Endothelial cell (in vitro differentiated cells): ENCODE results near the gene COX10. TPM values are rescaled to one million over a fixed set of nuclear protein-coding genes. Genes with fewer than 3 reads are reported as not detected.
A peak's percentile ranks its signal among the peaks of the same experiment; 100 is the strongest.

Experiments
- DNase-seq: peaks from one replicate; pipeline ENCODE4 v3.0.0; 2021; ENCODE audit warnings: low spot score
- H3K27ac Mint-ChIP-seq: one replicate; pipeline ENCODE4 v1.8.0; 2021; ENCODE audit warnings: mixed read lengths, inconsistent platforms; ENCODE audit not compliant: unreplicated experiment
- H3K27me3 Mint-ChIP-seq: one replicate; pipeline ENCODE4 v1.8.0; 2021; ENCODE audit warnings: mild to moderate bottlenecking, moderate library complexity, mixed read lengths, inconsistent platforms; ENCODE audit not compliant: unreplicated experiment
- H3K36me3 Mint-ChIP-seq: one replicate; pipeline ENCODE4 v1.8.0; 2021; ENCODE audit warnings: mild to moderate bottlenecking, low read depth, mixed read lengths, inconsistent platforms; ENCODE audit not compliant: unreplicated experiment
- H3K4me1 Mint-ChIP-seq: one replicate; pipeline ENCODE4 v1.8.0; 2021; ENCODE audit warnings: mild to moderate bottlenecking, mixed read lengths, inconsistent platforms; ENCODE audit not compliant: unreplicated experiment
- H3K4me3 Mint-ChIP-seq: one replicate; pipeline ENCODE4 v1.8.0; 2021; ENCODE audit warnings: mild to moderate bottlenecking, mixed read lengths, inconsistent platforms; ENCODE audit not compliant: unreplicated experiment
- H3K9me3 Mint-ChIP-seq: one replicate; pipeline ENCODE4 v1.8.0; 2021; ENCODE audit warnings: mixed read lengths, inconsistent platforms; ENCODE audit not compliant: unreplicated experiment
- CTCF ChIP-seq: fragments of 200-600 bp; sonication (generic); IDR thresholded peaks from one replicate; pipeline ENCODE4 v1.5.0; 2021; ENCODE audit warnings: antibody characterized with exemption; ENCODE audit not compliant: unreplicated experiment
- total RNA-seq: library from RNA; stranded (reverse); fragmentation: NEBNext Ultra II Directional; extraction: Animal tissue kit (Norgen Biotek cat#: 25700); gene quantifications from one replicate; pipeline ENCODE4 v1.2.1, GENCODE V29; 2021; ENCODE audit not compliant: unreplicated experiment

COX10 gene
- total RNA-seq, 1 donor from 2014 or later, result 12.5 TPM

- H3K27me3 Mint-ChIP-seq, result peaks cover 6% of the 10 kb centered on the region
- no peaks in the 10 kb centered on the region for H3K9me3 Mint-ChIP-seq
- H3K4me3 Mint-ChIP-seq, result no peak overlapping the region
- H3K36me3 Mint-ChIP-seq, result peaks cover 24% of the 10 kb centered on the region
- H3K4me1 Mint-ChIP-seq, result peaks cover under 1% of the 10 kb centered on the region
- no peak for DNase-seq
- TF ChIP-seq CTCF, result no peak
- no peak overlapping the region for H3K27ac Mint-ChIP-seq
These were observed 136.7 kb downstream of the COX10 start for GRCh38 chr17:14205992-14206461.

- Mint-ChIP-seq H3K27ac (no peak overlapping the region), H3K36me3 (peaks cover 32% of the 10 kb centered on the region), H3K9me3 (no peaks in the 10 kb centered on the region), H3K4me1 (no peaks in the 10 kb centered on the region), H3K27me3 (peaks cover 7% of the 10 kb centered on the region), H3K4me3 (no peak overlapping the region)
- DNase-seq, result no peak
- no peak for TF ChIP-seq CTCF
These were observed 137.6 kb downstream of the COX10 start for GRCh38 chr17:14206891-14207290.

- TF ChIP-seq CTCF, result no peak
- Mint-ChIP-seq H3K27ac (no peak overlapping the region), H3K9me3 (no peaks in the 10 kb centered on the region), H3K36me3 (peaks cover 38% of the 10 kb centered on the region), H3K4me3 (no peak overlapping the region), H3K27me3 (peaks cover 7% of the 10 kb centered on the region), H3K4me1 (no peaks in the 10 kb centered on the region)
- DNase-seq, result no peak
These were observed 138.5 kb downstream of the COX10 start for GRCh38 chr17:14207791-14208190.

- peaks cover 6% of the 10 kb centered on the region for H3K4me1 Mint-ChIP-seq
- peaks cover 48% of the 10 kb centered on the region for H3K36me3 Mint-ChIP-seq
- no peak overlapping the region for H3K27ac Mint-ChIP-seq
- no peak overlapping the region for H3K4me3 Mint-ChIP-seq
- TF ChIP-seq CTCF, result no peak
- DNase-seq, result no peak
- H3K27me3 Mint-ChIP-seq, result peaks cover 9% of the 10 kb centered on the region
- no peaks in the 10 kb centered on the region for H3K9me3 Mint-ChIP-seq
These were observed 139.9 kb downstream of the COX10 start for GRCh38 chr17:14209215-14209614.

- Mint-ChIP-seq H3K27ac (no peak overlapping the region), H3K4me1 (peaks cover 15% of the 10 kb centered on the region), H3K9me3 (no peaks in the 10 kb centered on the region), H3K4me3 (peak overlapping the region; percentile 19), H3K36me3 (peaks cover 48% of the 10 kb centered on the region), H3K27me3 (peaks cover 6% of the 10 kb centered on the region)
- DNase-seq, result no peak
- TF ChIP-seq CTCF, result no peak
These were observed 141.9 kb downstream of the COX10 start for GRCh38 chr17:14211246-14211645.
